PC-9 (cell line): ENCODE data around the gene ZNF654.

ENCODE experiments used
- EZH2 ChIP-seq: fragments of 200-600 bp; sonication (generic); IDR thresholded peaks from 2 replicates; pipeline ENCODE4 v1.8.0; 2017; ENCODE audit warnings: antibody characterized with exemption, low read depth
- TF ChIP-seq, protein P1 (sequence below): fragments of 200-600 bp; sonication (generic); conservative IDR thresholded peaks from 2 replicates; pipeline ENCODE4 v1.6.1; 2017; ENCODE audit warnings: mixed run types, antibody characterized with exemption, mild to moderate bottlenecking, moderate library complexity

DNA sequence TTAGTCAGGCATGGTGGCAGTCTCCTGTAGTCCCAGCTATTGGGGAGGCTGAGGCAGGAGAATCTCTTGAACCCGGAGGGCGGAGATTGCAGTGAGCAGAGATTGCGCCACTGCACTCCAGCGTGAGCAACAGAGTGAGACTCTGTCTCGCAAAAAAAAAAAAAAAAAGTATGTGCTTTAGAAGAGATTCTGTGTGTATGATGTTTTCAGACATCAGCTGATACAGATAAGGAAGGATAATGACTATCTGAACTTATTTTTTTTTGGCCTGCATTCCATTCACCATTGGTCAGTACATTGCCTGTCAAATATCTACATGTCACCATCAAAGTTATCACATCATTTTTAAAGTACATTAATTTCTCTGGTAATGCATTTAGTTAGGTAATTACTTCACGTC is 108.1 kb downstream of the ZNF654 start:
- TF ChIP-seq, protein P1, sequence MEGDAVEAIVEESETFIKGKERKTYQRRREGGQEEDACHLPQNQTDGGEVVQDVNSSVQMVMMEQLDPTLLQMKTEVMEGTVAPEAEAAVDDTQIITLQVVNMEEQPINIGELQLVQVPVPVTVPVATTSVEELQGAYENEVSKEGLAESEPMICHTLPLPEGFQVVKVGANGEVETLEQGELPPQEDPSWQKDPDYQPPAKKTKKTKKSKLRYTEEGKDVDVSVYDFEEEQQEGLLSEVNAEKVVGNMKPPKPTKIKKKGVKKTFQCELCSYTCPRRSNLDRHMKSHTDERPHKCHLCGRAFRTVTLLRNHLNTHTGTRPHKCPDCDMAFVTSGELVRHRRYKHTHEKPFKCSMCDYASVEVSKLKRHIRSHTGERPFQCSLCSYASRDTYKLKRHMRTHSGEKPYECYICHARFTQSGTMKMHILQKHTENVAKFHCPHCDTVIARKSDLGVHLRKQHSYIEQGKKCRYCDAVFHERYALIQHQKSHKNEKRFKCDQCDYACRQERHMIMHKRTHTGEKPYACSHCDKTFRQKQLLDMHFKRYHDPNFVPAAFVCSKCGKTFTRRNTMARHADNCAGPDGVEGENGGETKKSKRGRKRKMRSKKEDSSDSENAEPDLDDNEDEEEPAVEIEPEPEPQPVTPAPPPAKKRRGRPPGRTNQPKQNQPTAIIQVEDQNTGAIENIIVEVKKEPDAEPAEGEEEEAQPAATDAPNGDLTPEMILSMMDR: no peak
- TF ChIP-seq EZH2: no peak
